ENCODE results near the gene PRND.
A peak's percentile ranks its signal among the peaks of the same experiment; 100 is the strongest.
"Not testable (repeated sequence)": the region's sequence is repeated elsewhere in the genome, so short reads cannot be mapped to it uniquely, and the experiment has no call there.

PRND gene

GRCh38 chr20:4737857-4738627 is 16.3 kb downstream of the PRND start:
- no peak for DNase-seq (ENCODE audit: low read depth in 2 of 2)

GRCh38 chr20:4740774-4741431 is 19.2 kb downstream of the PRND start:
- peak; percentile 42 to 48 for DNase-seq (ENCODE audit: low read depth in 2 of 2)

GRCh38 chr20:4748847-4749246 is 27.1 kb downstream of the PRND start:
- no peak for DNase-seq (ENCODE audit: low read depth in 2 of 2)

- DNase-seq (ENCODE audit: low read depth in 2 of 2), result no peak
These were observed 27.6 kb downstream of the PRND start for GRCh38 chr20:4749326-4749725.

GRCh38 chr20:4750381-4750780 is 28.7 kb downstream of the PRND start:
- no peak for DNase-seq (ENCODE audit: low read depth in 2 of 2)

GRCh38 chr20:4759100-4759884 is 37.6 kb downstream of the PRND start:
- peak in 1 of 2 donors; percentile 16 for DNase-seq (ENCODE audit: low read depth in 2 of 2)

GRCh38 chr20:4763261-4763660 is 41.6 kb downstream of the PRND start:
- DNase-seq (ENCODE audit: low read depth in 2 of 2), result no peak

- DNase-seq (ENCODE audit: low read depth in 2 of 2), result no peak
These were observed 42.2 kb downstream of the PRND start for GRCh38 chr20:4763723-4764510.

- DNase-seq (ENCODE audit: low read depth in 2 of 2), result no peak
These were observed 43.1 kb downstream of the PRND start for GRCh38 chr20:4764805-4765204.

GRCh38 chr20:4765681-4766080 is 44.0 kb downstream of the PRND start:
- DNase-seq (ENCODE audit: low read depth in 2 of 2), result no peak

- DNase-seq (ENCODE audit: low read depth in 2 of 2), result no peak
These were observed 44.9 kb downstream of the PRND start for GRCh38 chr20:4766631-4767030.

- no peak for DNase-seq (ENCODE audit: low read depth in 2 of 2)
These were observed 45.4 kb downstream of the PRND start for GRCh38 chr20:4767084-4767483.

- no peak for DNase-seq (ENCODE audit: low read depth in 2 of 2)
These were observed 47.6 kb downstream of the PRND start for GRCh38 chr20:4769328-4769727.

- no peak for DNase-seq (ENCODE audit: low read depth in 2 of 2)
These were observed 48.3 kb downstream of the PRND start for GRCh38 chr20:4770026-4770425.

- DNase-seq (ENCODE audit: low read depth in 2 of 2), result no peak
These were observed 49.3 kb downstream of the PRND start for GRCh38 chr20:4771004-4771403.

- no peak for DNase-seq (ENCODE audit: low read depth in 2 of 2)
These were observed 50.4 kb downstream of the PRND start for GRCh38 chr20:4772132-4772531.

- DNase-seq (ENCODE audit: low read depth in 2 of 2), result not testable (repeated sequence)
These were observed 51.3 kb downstream of the PRND start for GRCh38 chr20:4773014-4773413.

- no peak for DNase-seq (ENCODE audit: low read depth in 2 of 2)
These were observed 52.0 kb downstream of the PRND start for GRCh38 chr20:4773736-4774135.

GRCh38 chr20:4774207-4774606 is 52.5 kb downstream of the PRND start:
- no peak for DNase-seq (ENCODE audit: low read depth in 2 of 2)

GRCh38 chr20:4775322-4776078 is 53.8 kb downstream of the PRND start:
- no peak for DNase-seq (ENCODE audit: low read depth in 2 of 2)

GRCh38 chr20:4776079-4776630 is 54.4 kb downstream of the PRND start:
- DNase-seq (ENCODE audit: low read depth in 2 of 2), result no peak
